DOHH2 (cell line): ENCODE data around the gene TRPM3.
A peak's percentile ranks its signal among the peaks of the same experiment; 100 is the strongest.
"Not testable (repeated sequence)": the region's sequence is repeated elsewhere in the genome, so short reads cannot be mapped to it uniquely, and the experiment has no call there.

Source experiments
- CTCF ChIP-seq: fragments of 200-600 bp; sonication (generic); IDR thresholded peaks from one replicate; pipeline ENCODE4 v1.5.1; 2014; ENCODE audit warnings: antibody characterized with exemption, mild to moderate bottlenecking, low read depth, low read length; ENCODE audit not compliant: poor library complexity, severe bottlenecking
- EZH2phosphoT487 ChIP-seq: fragments of 200-600 bp; sonication (generic); IDR thresholded peaks from 2 replicates; pipeline ENCODE4 v1.6.1; 2017; ENCODE audit warnings: borderline replicate concordance, mild to moderate bottlenecking, antibody characterized with exemption, low read length, moderate library complexity, mixed read lengths

DNA sequence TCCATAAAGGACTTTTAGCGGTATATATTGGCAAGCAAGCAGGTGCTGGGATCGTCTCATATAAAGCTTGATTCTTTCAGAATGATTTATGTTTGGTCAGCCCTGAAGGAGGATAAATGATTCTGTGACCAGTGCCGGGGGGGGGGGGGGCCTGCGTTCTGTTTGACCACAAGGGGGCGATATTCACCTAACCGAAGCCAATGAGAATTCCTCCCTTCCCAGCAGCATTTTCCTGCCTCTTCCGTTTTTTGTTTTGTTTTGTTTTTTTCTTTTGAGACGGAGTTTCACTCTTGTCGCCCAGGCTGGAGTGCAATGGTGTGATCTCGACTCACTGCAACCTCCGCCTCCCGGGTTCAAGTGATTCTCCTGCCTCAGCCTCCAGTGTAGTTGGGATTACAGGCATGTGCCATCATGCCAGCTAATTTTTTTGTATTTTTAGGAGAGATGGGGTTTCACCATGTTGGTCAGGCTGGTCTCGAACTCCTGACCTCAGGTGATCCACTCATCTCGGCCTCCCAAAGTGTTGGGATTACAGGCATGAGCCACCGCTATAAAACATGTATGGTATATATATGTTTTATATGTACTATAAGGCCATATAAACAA is 492.2 kb downstream of the TRPM3 start:
- peak; percentile 15 for TF ChIP-seq CTCF
- TF ChIP-seq EZH2phosphoT487 = not testable (repeated sequence)
